IPS-20b (cell line): ENCODE results near the gene TMEM223.
"Not testable (repeated sequence)": the region's sequence is repeated elsewhere in the genome, so short reads cannot be mapped to it uniquely, and the experiment has no call there.

ENCODE experiments used
- H3K27ac ChIP-seq: one replicate; pipeline ENCODE4 v1.5.1; 2013; ENCODE audit warnings: low read length
- H3K27me3 ChIP-seq: 2 replicates; pipeline ENCODE4 v1.6.1; 2013; ENCODE audit warnings: mild to moderate bottlenecking, low read length, inconsistent platforms; ENCODE audit not compliant: insufficient read depth
- H3K36me3 ChIP-seq: 2 replicates; pipeline ENCODE4 v1.6.1; 2013; ENCODE audit warnings: low read depth, mild to moderate bottlenecking, inconsistent platforms, low read length, moderate library complexity; ENCODE audit not compliant: insufficient read depth
- H3K4me1 ChIP-seq: 2 replicates; pipeline ENCODE4 v1.6.1; 2013; ENCODE audit warnings: mild to moderate bottlenecking, control low read depth, inconsistent platforms, low read length, moderate library complexity; ENCODE audit not compliant: insufficient read depth
- H3K4me3 ChIP-seq: 2 replicates; pipeline ENCODE4 v1.5.1; 2013; ENCODE audit warnings: mild to moderate bottlenecking, low read length, inconsistent platforms
- H3K9ac ChIP-seq: 2 replicates; pipeline ENCODE4 v1.6.1; 2013; ENCODE audit warnings: low read depth, mild to moderate bottlenecking, inconsistent platforms, low read length, moderate library complexity
- H3K9me3 ChIP-seq: 2 replicates; pipeline ENCODE4 v1.6.1; 2013; ENCODE audit warnings: mild to moderate bottlenecking, low read depth, low read length, inconsistent platforms; ENCODE audit not compliant: insufficient read depth

The TMEM223 gene, protein sequence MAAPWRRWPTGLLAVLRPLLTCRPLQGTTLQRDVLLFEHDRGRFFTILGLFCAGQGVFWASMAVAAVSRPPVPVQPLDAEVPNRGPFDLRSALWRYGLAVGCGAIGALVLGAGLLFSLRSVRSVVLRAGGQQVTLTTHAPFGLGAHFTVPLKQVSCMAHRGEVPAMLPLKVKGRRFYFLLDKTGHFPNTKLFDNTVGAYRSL

DNA sequence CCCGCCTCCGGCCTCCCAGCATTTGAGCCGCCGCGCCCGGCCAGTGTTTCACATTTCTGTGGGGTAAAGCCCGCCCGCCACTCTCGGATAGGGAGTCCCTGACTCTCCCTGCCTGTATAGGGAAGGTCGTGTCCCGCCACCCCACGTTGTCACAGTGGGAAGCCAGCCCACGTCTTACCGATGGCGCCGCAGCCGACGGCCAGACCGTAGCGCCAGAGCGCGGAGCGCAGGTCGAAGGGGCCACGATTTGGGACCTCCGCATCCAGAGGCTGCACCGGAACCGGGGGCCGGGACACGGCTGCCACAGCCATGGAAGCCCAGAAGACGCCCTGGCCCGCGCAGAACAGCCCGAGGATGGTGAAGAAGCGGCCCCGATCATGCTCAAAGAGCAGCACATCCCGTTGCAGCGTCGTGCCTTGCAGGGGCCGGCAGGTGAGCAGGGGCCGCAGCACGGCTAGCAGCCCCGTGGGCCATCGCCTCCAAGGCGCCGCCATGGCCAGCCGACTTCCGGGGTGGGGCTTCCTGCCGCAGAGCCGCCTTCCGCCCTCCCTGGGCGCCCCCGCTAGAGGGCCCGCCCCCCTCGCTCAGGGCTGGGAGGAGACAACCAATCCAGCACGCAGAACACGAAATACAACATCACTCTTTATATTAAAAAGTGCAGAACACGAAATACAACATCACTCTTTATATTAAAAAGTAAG, at the start of gene TMEM223:
TSS of gene TMEM223 (minus strand) at position 506 of the 701 bp plus-strand sequence. CDS start at position 494, 12 bp downstream.
- Histone ChIP-seq H3K9ac (peak within 1 kb of the TSS; percentile 96), H3K36me3 (peaks cover 65% of the 10 kb centered on the region), H3K9me3 (no peaks in the 10 kb centered on the region), H3K27me3 (no peaks in the 10 kb centered on the region), H3K27ac (peak within 1 kb of the TSS; percentile 80), H3K4me1 (no peaks in the 10 kb centered on the region), H3K4me3 (peak within 1 kb of the TSS; percentile 93)

DNA sequence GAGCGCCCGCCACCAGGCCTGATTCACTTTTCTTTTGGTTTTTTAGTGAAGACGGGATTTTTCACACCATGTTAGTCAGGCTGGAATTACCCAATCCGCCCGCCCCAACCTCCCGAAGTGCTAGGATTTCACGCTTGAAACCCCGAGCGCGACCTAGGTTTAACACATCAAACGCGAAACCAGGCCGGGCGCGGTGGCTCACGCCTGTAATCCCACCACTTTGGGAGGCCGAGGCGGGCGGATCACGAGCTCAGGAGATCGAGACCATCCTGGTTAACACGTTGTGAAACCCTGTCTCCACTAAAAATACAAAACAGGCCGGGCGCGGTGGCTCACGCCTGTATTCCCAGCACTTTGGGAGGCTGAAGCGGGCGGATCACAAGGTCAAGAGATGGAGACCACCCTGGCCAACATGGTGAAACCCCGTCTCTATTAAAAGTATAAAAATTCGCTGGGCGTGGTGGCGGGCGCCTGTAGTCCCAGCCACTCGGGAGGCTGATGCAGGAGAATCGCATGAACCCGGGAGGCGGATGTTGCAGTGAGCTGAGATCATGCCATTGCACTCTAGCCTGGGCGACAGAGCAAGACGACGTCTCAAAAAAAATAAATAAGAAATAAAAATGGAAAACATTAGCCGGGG, 49.0 kb upstream of the TMEM223 start:
- Histone ChIP-seq H3K4me3 (peak overlapping the region; percentile 100), H3K9ac (peak overlapping the region; percentile 98; the same call in 1 of the 2 replicates), H3K36me3 (peaks cover 20% of the 10 kb centered on the region)
- H3K27ac ChIP-seq, H3K4me1 ChIP-seq, H3K27me3 ChIP-seq, H3K9me3 ChIP-seq: not testable (repeated sequence)

DNA sequence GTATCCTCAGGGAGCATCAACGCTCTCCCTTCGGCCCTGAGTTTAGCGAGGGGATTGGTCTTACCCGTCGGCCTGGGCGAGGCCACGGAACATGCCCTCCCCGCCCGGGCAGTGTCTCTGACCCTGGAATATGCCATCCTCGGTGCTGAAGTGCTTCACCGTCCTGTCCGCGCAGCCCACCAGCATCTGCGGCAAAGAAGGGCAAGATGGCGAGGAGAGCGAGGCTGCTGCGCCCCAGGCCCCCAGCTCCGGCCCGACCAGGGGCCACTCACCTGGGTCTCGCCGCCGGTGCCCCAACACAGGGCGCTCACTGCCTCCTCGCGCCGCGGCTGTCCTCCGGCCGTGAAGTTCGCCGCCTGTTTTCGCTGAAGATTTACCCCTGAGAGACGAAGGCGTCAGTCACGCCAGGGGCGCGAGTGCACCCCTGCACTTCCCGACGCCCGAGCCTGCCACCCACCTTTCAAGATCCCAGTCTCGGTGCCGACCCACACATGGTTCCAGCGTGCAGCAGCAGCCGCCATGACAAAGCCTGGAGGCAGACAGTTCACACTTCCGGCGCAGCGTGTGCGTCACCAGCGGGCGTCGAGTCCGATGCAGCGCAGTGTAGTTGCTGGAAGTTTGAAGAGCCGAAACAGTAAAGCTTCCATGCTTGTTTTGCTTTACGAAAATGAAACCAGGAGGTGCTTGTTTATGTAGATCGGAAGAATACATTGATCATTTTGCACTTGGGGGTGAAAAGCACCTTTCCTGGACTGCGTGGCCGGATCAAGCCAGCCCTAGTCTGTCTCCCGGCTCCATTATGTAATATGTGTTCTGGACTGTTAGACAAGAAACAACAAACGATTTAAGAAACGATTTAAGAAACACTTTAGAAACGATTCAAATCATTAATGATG, 47.5 kb upstream of the TMEM223 start, which contains the start of gene WDR74:
TSS of gene WDR74 (minus strand) at position 541 of the 896 bp plus-strand sequence. CDS start at position 521, 20 bp downstream.
- H3K36me3 ChIP-seq = peaks cover 35% of the 10 kb centered on the region
- peak within 1 kb of the TSS; percentile 99 for H3K27ac ChIP-seq
- H3K9me3 ChIP-seq = no peaks in the 10 kb centered on the region
- H3K4me3 ChIP-seq = peak within 1 kb of the TSS; percentile 100
- H3K9ac ChIP-seq = peak within 1 kb of the TSS; percentile 98
- H3K4me1 ChIP-seq = no peaks in the 10 kb centered on the region
- H3K27me3 ChIP-seq = no peaks in the 10 kb centered on the region

DNA sequence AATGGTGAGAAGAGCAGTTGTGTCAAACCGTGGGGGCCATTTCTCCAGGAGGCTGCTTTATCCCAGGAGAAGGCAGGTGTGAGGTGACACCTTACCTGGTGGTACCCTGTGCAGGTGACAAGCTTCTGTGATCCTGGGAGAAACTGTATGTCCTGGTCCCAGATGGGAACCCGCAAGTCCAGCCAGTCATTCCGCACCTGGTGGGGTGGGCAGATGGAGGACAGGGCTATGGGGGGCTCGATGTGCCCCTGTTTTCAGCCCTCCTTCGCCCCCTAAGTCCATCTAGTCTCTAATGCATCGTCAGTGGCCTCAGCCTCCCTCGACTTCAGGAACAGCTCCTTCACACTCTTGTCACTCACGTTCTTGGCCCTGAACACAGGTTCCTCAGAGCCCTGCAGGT, 43.5 kb upstream of the TMEM223 start:
- Histone ChIP-seq H3K27ac (no peak overlapping the region), H3K9me3 (no peaks in the 10 kb centered on the region), H3K27me3 (no peaks in the 10 kb centered on the region), H3K4me1 (peaks cover 2% of the 10 kb centered on the region; the same call in 1 of the 2 replicates), H3K36me3 (peaks cover 47% of the 10 kb centered on the region), H3K9ac (no peak overlapping the region), H3K4me3 (no peak overlapping the region)

DNA sequence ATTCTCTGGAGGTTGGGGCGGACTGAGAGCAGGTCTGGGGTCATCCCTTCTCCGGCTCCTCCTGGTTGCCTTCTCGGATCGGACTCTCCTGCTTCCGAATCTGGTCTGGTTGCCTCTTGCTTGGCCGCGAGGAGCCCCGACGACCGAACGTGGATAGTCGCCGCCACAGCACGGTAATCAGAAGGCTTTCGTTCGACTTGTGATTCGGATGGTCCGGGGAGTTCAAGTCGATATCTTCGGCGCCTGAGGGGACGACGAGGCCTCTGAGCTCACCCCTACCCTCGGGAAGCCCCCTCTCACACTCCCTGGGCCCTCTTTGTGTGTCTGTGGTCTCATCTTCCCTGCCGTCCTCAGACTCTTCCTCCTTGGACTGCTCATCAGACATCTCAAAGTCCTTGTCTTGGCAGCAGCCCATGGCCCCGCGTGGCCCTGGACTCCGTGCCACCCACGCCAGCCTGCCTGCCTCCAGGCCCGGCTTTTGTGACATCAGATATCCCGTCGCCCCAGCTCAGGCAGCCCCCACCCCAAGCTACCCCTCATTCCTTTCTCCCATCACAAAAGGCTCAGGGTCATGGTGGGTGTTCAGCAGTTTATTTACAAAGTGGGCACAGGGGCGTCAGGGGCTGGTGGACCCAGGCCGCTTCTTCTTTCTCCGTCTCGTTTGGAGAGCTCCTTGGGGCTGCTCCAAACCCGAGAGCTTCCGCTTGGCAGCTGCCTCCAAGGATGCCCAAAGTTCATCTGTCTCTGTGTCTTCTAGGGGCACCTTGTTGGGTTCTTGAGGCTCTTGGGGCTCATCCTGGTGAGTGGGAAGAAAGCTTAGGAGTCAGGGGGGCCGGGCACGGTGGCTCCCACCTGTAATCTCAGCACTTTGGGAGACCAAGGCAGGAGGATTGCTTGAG, 40.8 kb upstream of the TMEM223 start, which contains the start of gene TEX54:
TSS of gene TEX54 (minus strand) at position 506 of the 899 bp plus-strand sequence.
- Histone ChIP-seq H3K4me3 (peak within 1 kb of the TSS; percentile 97), H3K27me3 (no peaks in the 10 kb centered on the region), H3K4me1 (peaks cover 4% of the 10 kb centered on the region; the same call in 1 of the 2 replicates), H3K9ac (peak within 1 kb of the TSS; percentile 94), H3K27ac (peak within 1 kb of the TSS; percentile 95), H3K9me3 (no peaks in the 10 kb centered on the region), H3K36me3 (peaks cover 47% of the 10 kb centered on the region)

DNA sequence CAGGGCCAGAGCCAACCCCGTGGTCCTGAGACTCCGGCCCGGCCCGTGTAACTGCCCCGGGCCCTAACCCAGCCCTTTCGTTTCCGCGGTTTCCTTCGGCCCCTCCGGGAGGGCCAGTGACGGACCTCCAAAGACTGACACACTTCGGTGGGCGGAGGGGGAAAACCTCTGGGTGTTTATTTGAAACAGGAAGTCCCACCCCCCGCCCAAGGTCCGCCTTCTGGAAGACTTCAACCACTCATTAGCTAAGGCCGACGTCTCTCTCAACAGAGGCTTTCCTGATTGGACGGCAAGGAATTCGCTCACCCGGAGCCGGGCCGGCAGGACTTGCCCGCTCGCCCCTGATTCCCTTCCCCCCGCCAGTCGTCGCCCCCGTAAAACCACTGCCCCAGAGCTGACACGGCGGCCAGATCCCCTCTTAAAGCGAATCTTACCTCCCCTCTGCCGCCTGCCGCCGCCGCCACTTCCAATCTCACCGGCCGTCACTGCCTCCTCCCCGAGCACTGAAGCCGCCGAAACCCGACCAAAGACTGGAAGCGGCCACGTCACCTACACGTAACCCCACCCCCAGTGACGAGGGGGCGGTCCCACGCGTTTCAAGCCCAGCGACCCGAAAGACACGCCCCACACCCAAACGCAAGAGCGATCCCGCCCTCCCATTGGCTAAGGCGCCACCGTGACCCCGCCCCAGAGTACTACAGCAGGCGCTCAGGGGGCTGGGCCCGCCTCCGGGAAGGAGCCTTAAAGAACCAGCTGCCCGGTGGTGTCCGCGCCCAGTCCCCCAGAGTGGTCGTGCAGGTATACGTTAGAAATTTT, 39.9 kb upstream of the TMEM223 start, which contains the start of gene STX5:
TSS of gene STX5 (minus strand) at position 532 of the 816 bp plus-strand sequence. CDS start 808 bp downstream, outside the sequence.
- Histone ChIP-seq H3K27ac (peak within 1 kb of the TSS; percentile 95), H3K27me3 (no peaks in the 10 kb centered on the region)

DNA sequence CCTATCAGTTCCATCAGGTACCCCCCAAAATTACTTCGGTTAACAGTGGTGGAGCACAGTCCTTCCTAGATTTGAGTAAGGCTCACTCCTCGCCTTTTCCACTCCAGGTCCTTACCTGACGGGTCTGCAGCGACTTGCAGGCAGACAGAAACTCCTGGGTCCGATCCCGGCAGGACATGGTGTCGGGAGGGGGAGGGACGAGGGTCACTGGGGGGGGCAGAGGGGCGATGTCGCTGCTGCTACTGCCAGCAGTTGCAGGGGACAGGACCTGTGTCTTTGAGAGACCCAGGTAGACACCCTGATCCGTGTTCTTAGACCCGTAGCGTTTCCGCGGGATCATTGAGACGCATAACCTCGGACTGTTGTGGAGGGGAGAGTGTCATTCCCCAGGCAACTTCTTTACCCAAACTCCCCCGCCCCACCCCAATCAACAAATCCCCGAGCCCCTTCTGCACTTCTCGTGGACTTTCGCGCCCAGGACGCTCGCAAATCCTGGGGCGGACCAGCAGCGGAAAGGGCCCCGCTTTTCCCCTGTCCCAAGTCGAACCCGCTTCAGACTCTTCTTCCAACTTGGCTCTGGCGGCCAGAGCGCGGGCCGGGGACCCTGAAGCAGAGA, 39.2 kb upstream of the TMEM223 start:
- Histone ChIP-seq H3K4me1 (peaks cover 4% of the 10 kb centered on the region; the same call in 1 of the 2 replicates), H3K27ac (no peak overlapping the region), H3K4me3 (peak overlapping the region; percentile 97), H3K36me3 (peaks cover 44% of the 10 kb centered on the region), H3K9me3 (no peaks in the 10 kb centered on the region), H3K9ac (peak overlapping the region; percentile 94), H3K27me3 (no peaks in the 10 kb centered on the region)

More for the DNA sequence above, 39.9 kb upstream of the TMEM223 start, which contains the start of gene STX5:
- Histone ChIP-seq H3K9ac (peak within 1 kb of the TSS; percentile 94), H3K36me3 (peaks cover 49% of the 10 kb centered on the region), H3K9me3 (no peaks in the 10 kb centered on the region), H3K4me3 (peak within 1 kb of the TSS; percentile 97), H3K4me1 (peaks cover 4% of the 10 kb centered on the region; the same call in 1 of the 2 replicates)

DNA sequence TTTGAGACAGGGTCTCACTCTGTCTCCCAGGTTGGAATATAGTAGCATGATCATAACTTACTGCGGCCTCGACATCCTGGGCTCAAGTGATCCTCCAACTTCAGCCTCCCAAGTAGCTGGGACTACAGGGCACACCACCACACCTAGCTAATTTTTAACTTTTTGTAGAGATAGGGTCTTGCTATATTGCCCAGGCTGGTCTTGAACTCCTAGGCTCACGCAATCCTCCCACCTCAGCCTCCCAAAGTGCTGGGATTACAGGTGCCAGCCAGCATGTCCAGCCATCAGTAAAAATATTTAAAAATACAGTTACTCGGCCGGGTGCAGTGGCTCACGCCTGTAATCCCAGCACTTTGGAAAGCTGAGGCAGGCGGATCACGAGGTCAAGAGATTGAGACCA, 36.3 kb upstream of the TMEM223 start:
- not testable (repeated sequence) for H3K4me3 ChIP-seq

DNA sequence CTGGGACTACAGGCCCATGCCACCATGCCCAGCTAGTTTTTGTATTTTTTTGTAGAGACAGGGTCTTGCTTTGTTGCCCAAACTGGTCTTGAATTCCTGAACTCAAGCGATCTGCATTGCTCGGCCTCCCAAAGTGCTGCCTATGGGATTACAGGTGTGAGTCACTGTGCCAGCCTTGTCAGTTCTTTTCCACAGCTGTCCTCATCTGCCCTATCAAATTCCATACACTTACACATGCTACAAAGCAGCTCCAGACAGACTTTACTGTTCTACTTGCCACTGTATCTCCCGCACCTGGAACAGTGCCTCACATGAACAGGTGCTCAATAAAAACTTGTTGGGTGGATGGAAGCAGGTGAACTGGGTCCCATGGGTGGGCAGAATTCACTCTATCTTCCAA, 31.9 kb upstream of the TMEM223 start:
- Histone ChIP-seq H3K27ac (no peak overlapping the region), H3K9me3 (no peaks in the 10 kb centered on the region), H3K4me1 (no peaks in the 10 kb centered on the region), H3K4me3 (no peak overlapping the region), H3K36me3 (peaks cover 65% of the 10 kb centered on the region), H3K27me3 (no peaks in the 10 kb centered on the region), H3K9ac (no peak overlapping the region)

More for the DNA sequence above, 36.3 kb upstream of the TMEM223 start:
- H3K27ac ChIP-seq, H3K27me3 ChIP-seq, H3K9me3 ChIP-seq, H3K4me1 ChIP-seq, H3K9ac ChIP-seq: not testable (repeated sequence)
- peaks cover 42% of the 10 kb centered on the region for H3K36me3 ChIP-seq
